ENCODE data around the gene CHRNA9.

DNA sequence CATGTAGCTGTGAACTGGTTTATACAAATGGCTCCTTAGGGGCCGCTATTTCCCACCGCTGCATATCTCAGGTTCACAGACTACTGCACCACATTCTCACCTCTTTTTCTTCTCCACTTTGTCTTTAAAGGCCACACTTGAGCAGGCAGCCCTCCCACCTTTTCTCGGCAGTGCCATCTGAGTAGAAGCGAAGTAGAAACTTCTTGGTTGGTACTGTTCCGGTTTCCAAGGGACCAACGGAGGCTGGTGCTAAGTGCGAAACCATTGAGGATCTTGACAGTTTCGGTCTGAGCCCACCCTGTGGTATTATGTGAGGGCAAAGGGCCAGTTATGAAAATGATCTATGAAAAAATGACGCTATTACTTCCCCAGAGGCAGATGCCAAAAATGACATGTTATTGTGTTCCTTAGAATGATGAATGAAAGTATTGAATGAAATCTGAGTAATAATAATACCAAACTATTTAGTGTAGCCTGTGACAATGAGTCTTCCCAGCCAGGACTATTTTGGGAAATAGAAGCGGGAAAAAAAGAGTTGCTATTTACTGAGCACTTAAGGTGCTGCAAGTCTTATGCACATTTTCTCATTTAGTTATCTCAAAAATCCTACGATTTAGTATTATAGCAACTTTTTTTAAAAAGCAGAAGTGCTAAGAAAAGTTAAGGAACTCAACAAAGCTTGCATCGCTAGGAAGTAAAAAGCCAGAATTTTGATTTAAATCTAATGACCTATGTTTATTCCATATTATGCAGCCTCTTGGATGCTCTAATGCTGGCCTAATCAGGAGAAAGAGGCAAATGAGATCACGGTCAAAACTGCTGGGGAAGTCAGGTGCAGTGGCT lies 29.6 kb upstream of the CHRNA9 start:
- TF ChIP-seq, protein P1, sequence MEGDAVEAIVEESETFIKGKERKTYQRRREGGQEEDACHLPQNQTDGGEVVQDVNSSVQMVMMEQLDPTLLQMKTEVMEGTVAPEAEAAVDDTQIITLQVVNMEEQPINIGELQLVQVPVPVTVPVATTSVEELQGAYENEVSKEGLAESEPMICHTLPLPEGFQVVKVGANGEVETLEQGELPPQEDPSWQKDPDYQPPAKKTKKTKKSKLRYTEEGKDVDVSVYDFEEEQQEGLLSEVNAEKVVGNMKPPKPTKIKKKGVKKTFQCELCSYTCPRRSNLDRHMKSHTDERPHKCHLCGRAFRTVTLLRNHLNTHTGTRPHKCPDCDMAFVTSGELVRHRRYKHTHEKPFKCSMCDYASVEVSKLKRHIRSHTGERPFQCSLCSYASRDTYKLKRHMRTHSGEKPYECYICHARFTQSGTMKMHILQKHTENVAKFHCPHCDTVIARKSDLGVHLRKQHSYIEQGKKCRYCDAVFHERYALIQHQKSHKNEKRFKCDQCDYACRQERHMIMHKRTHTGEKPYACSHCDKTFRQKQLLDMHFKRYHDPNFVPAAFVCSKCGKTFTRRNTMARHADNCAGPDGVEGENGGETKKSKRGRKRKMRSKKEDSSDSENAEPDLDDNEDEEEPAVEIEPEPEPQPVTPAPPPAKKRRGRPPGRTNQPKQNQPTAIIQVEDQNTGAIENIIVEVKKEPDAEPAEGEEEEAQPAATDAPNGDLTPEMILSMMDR (IDR thresholded peaks at IDR 0.05): no peak
- no peak for TF ChIP-seq POLR2A (IDR thresholded peaks at IDR 0.05)
